BE2C (cell line): ENCODE data around the gene RSU1.
A peak's percentile ranks its signal among the peaks of the same experiment; 100 is the strongest.

Experiments
- DNase-seq: peaks from one replicate; pipeline ENCODE4 v3.0.0-alpha.2; 2020
- H3K27me3 ChIP-seq: fragments of 250-450 bp; sonication (Bioruptor Pico); 2 replicates; pipeline ENCODE4 v1.5.1; 2020; ENCODE audit warnings: mild to moderate bottlenecking
- H3K36me3 ChIP-seq: fragments of 250-450 bp; sonication (Bioruptor Pico); 2 replicates; pipeline ENCODE4 v1.5.1; 2020; ENCODE audit warnings: mild to moderate bottlenecking
- H3K4me1 ChIP-seq: fragments of 250-450 bp; sonication (Bioruptor Pico); 2 replicates; pipeline ENCODE4 v1.5.1; 2020
- H3K4me3 ChIP-seq: 2 replicates; pipeline ENCODE4 v1.5.1; 2011; ENCODE audit warnings: low read depth, low read length
- H3K9me3 ChIP-seq: fragments of 250-450 bp; sonication (Bioruptor Pico); 2 replicates; pipeline ENCODE4 v1.5.1; 2020
- CTCF ChIP-seq: IDR thresholded peaks from 2 replicates; pipeline ENCODE4 v1.5.1; 2012; ENCODE audit warnings: mild to moderate bottlenecking, low read depth, low read length

Gene RSU1

GRCh38 chr10:16848562-16849154 is 31.4 kb upstream of the RSU1 start:
- H3K9me3 ChIP-seq: no peaks in the 10 kb centered on the region
- no peaks in the 10 kb centered on the region for H3K27me3 ChIP-seq
- TF ChIP-seq CTCF: no peak
- H3K4me3 ChIP-seq: no peak overlapping the region
- DNase-seq: no peak
- no peaks in the 10 kb centered on the region for H3K4me1 ChIP-seq
- no peaks in the 10 kb centered on the region for H3K36me3 ChIP-seq

GRCh38 chr10:16847644-16848043 is 30.4 kb upstream of the RSU1 start:
- H3K36me3 ChIP-seq: no peaks in the 10 kb centered on the region
- no peak for TF ChIP-seq CTCF
- no peaks in the 10 kb centered on the region for H3K27me3 ChIP-seq
- H3K4me1 ChIP-seq: no peaks in the 10 kb centered on the region
- H3K9me3 ChIP-seq: no peaks in the 10 kb centered on the region
- no peak overlapping the region for H3K4me3 ChIP-seq
- no peak for DNase-seq

GRCh38 chr10:16845248-16845647 is 28.0 kb upstream of the RSU1 start:
- Histone ChIP-seq H3K36me3 (no peaks in the 10 kb centered on the region), H3K9me3 (no peaks in the 10 kb centered on the region), H3K4me3 (no peak overlapping the region), H3K4me1 (no peaks in the 10 kb centered on the region), H3K27me3 (no peaks in the 10 kb centered on the region)
- no peak for TF ChIP-seq CTCF
- DNase-seq: no peak

GRCh38 chr10:16843252-16843870 is 26.1 kb upstream of the RSU1 start:
- DNase-seq: no peak
- no peaks in the 10 kb centered on the region for H3K36me3 ChIP-seq
- no peaks in the 10 kb centered on the region for H3K9me3 ChIP-seq
- no peak overlapping the region for H3K4me3 ChIP-seq
- TF ChIP-seq CTCF: peak; percentile 53
- no peaks in the 10 kb centered on the region for H3K27me3 ChIP-seq
- H3K4me1 ChIP-seq: no peaks in the 10 kb centered on the region

GRCh38 chr10:16835228-16835627 is 18.0 kb upstream of the RSU1 start:
- no peaks in the 10 kb centered on the region for H3K27me3 ChIP-seq
- no peak for TF ChIP-seq CTCF
- H3K36me3 ChIP-seq: no peaks in the 10 kb centered on the region
- H3K4me3 ChIP-seq: no peak overlapping the region
- H3K9me3 ChIP-seq: no peaks in the 10 kb centered on the region
- H3K4me1 ChIP-seq: no peaks in the 10 kb centered on the region
- DNase-seq: no peak

GRCh38 chr10:16832351-16833080 is 15.3 kb upstream of the RSU1 start:
- Histone ChIP-seq H3K4me3 (no peak overlapping the region), H3K27me3 (no peaks in the 10 kb centered on the region), H3K4me1 (no peaks in the 10 kb centered on the region), H3K36me3 (no peaks in the 10 kb centered on the region), H3K9me3 (no peaks in the 10 kb centered on the region)
- no peak for DNase-seq
- TF ChIP-seq CTCF: no peak
